ENCODE measurements around the gene SP3.

- TF ChIP-seq POLR2A (IDR thresholded peaks at IDR 0.05) (no peak), CTCF (IDR thresholded peaks at IDR 0.05) (no peak)
These were observed 33.2 kb upstream of the SP3 start for GRCh38 chr2:173998386-173998785.

Data from body of pancreas (tissue), 4 donors.